Measurements from ENCODE around the gene LTBP1.
A peak's percentile ranks its signal among the peaks of the same experiment; 100 is the strongest.
"Not testable (repeated sequence)": the region's sequence is repeated elsewhere in the genome, so short reads cannot be mapped to it uniquely, and the experiment has no call there.

Gene LTBP1

DNA sequence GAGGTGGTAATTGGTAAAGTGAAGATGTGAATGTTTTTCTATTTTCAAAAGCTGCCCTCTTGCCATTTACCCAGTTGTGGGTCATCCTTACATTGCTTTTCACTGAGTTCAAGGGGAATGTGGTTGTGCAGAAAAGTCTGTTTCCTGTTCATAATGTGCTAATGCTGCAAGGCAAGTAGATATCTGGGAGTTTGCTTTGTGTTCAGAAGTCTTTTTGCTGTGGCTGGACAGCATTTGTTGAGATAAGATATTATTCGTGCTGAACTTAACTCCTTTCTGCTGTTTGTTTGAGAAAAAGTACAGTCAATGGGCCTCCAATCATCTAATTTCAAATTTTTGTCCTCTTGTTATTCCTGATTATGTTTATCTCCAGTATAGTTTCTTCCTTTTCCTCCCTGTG is 263.2 kb downstream of the LTBP1 start:
- DNase-seq: no peak

GRCh38 chr2:33210626-33211025 is 263.9 kb downstream of the LTBP1 start:
- no peak for DNase-seq

GRCh38 chr2:33212151-33212550 is 265.4 kb downstream of the LTBP1 start:
- DNase-seq: no peak

GRCh38 chr2:33213244-33213643 is 266.5 kb downstream of the LTBP1 start:
- DNase-seq: no peak

DNA sequence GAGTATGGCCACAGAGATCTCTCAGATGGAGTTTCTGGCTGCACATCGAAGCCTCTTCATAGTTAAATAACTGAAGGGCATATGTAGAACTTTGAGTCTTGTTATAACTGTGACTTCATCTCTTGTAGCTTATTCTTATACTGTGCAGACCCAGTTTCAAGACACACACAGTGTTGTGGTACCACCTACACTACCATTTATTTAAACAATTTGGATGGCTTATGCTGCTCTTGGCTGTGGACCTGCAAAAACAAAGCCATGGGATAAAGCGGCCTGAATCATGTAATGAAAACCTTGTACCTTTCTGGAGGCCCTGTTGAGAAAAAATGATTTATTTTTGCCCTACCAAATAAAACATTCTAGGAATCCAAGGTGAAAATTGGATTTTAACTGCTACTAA is 266.9 kb downstream of the LTBP1 start:
- no peak for DNase-seq

GRCh38 chr2:33214436-33214835 is 267.7 kb downstream of the LTBP1 start:
- DNase-seq: no peak

DNA sequence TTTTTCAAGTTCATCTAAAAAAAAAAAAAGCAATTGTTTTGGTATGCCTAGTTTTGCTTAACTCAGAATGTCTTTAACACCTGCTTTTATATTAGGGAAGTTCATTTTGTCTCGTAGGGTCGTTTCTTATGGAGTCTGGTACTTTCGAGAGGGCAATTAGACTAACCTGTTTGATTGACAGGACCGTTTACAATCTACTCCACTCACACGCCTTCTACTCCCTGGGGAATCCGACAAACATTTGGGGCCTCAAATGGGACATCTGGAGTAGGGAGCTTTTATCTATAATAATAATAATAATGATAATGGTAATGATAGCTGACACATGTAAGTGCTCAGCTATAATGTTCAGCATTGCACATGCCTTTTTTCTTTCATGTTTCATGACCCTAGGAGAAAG is 268.1 kb downstream of the LTBP1 start:
- DNase-seq: no peak

DNA sequence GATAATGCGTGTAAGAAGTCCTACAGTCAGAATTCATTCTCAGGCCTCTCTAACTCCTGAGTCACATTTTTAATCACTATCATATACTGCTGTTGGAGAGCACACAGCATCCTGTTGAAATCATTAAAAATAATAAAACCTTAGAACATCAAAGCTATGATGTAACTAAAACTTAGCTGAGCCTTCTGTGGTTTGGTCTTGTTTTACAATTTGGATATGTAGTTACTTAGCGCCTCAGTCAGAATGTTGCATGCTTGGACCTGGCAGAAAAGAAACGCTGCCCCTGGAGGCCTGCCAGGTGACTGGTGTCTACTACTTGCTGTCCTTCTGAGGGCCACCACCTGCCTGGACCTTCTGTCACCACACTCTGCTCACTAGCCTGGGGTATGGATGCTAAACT is 268.5 kb downstream of the LTBP1 start:
- DNase-seq: no peak

GRCh38 chr2:33215983-33216382 is 269.2 kb downstream of the LTBP1 start:
- no peak for DNase-seq

- no peak for DNase-seq
Measured at GRCh38 chr2:33216508-33217182, 269.9 kb downstream of the LTBP1 start.

DNA sequence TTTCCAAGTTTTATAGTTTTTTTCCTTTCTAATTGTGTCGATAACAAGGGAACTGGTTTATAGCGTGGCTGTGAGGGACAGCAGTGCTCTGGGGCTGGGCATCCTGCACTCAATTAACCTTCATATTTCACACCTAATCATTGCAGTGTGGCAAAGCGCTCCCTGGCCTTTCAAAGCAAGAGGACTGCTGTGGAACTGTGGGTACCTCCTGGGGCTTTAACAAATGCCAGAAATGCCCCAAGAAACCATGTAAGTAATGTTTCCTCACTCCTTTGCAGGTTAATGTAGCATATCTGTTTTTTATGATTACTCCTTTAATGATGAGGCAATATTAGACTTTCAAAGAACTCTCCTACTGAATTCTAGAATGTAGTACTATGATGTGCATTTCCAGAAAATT is 270.7 kb downstream of the LTBP1 start:
- no peak for DNase-seq

DNA sequence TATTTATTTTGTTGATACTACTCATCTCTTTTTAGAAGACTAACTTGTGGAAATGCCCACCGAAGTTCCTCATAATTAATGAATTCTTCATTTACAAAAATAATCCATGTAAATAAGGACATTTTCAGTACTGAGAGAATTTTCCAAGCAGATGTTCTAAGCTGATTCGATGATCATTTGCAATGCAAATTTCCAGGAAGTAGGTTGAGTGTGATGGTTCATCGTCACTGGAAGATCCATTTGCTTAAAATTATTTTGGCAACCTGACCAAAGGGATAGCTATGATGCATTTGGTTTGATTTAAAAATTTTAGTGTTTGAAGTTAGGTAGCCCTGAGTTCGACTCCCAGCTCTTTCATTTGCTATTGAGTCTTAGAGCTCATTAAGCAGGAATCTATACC is 272.4 kb downstream of the LTBP1 start:
- no peak for DNase-seq

- no peak for DNase-seq
Measured at GRCh38 chr2:33219850-33220275, 273.1 kb downstream of the LTBP1 start.

- DNase-seq: no peak
Measured at GRCh38 chr2:33220533-33220932, 273.8 kb downstream of the LTBP1 start.

GRCh38 chr2:33221046-33221784 is 274.5 kb downstream of the LTBP1 start:
- DNase-seq: no peak

GRCh38 chr2:33222309-33222708 is 275.6 kb downstream of the LTBP1 start:
- DNase-seq: no peak

GRCh38 chr2:33223856-33224255 is 277.1 kb downstream of the LTBP1 start:
- no peak for DNase-seq

DNA sequence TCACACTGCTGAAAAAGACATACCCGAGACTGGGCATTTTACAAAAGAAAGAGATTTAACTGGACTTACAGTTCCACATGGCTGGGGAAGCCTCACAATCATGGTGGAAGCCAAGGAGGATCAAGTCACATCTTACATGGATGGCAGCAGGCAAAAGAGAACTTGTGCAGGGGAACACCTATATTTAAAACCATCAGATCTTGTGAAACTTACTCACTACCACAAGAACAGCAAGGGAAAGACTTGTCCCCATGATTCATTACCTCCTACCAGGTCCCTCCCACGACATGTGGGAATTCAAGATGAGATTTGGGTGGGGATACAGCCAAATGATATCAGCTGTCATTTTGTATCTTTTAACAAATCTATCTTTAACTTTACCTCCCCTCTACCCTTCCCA is 278.6 kb downstream of the LTBP1 start:
- DNase-seq: no peak

- no peak for DNase-seq
Measured at GRCh38 chr2:33226546-33226945, 279.8 kb downstream of the LTBP1 start.

GRCh38 chr2:33229646-33230045 is 282.9 kb downstream of the LTBP1 start:
- DNase-seq: no peak

DNA sequence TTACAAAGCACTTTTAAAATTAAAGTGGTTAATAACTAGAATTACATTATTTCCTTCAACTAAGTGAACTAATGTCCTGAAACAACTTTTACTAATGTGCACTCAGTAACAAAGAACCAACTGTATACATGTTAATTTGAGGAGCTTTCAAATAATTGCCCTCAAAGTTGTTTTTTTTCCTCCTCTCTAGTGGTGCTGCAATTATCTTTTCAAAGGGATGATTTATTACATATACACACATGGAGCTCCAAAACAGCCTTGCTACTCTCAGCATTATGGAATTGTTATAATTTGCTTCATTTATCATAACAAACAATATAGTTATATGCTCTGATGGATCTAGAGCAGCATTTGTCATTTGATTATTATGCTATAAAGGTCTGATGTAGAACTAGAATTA is 283.4 kb downstream of the LTBP1 start:
- peak; percentile 68 for DNase-seq

DNA sequence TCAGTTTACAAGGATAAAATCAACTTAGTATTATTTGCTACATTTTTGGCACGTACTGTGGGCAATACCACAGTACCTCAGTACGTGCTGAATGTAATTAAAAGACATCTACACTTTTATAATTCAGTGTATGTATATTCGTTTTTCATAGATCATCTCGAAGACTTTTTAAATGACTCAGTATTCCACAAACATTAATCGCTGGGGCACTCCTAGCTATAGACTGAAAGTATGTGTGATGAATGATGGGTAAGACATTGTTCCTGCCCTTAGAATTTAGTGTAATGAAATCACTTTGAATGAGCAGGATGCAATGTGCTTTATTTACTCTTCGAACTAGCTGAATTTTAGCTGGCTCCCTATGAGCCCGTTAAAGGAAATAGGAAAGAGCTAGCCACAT is 284.1 kb downstream of the LTBP1 start:
- no peak for DNase-seq

- not testable (repeated sequence) for DNase-seq
Measured at GRCh38 chr2:33235559-33235958, 288.8 kb downstream of the LTBP1 start.

DNA sequence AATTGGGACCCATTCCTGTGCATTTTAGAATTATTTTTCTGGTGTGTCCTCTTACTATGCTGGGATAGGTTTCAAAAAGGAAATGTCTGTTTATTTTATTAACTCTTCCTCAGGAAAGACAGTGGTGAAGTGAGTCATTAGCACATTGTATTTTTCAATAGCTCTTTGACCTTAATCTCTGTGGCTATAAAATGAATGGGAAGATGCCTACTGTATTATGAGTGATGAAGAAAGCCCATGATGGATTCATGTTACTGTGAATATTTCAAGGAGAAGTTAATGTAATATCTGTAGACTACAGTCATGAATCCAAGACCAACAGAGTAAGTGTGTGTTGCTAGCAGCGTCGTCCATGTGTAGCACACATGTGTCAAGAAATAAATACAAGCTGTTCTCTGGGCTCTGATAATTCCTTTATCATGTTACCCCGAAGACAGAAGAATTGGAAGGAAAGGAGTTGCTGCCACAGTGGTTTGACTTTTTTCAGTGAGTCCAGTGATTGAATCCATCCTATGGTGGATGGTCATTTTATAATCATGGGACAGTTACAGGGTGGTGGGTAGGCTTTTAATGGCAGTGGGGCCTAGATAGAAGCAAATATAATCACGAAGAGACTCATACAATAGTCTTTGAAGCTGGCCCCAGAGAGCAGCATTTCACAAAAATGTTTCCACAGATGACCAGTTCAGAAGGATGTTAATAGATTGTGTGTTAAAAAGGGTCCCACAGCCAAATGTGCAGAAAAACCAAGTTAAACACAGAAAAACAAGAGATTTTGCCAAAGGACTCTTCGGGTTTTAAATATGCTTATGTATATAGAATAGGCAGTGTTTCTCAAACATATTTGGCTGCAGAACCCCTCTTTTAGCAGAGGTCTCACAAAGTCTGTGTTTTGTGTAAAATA is 290.0 kb downstream of the LTBP1 start:
- no peak for DNase-seq
